NCI-H128 (cell line): ENCODE results near the gene STK16.
A peak's percentile ranks its signal among the peaks of the same experiment; 100 is the strongest.
"Not testable (repeated sequence)": the region's sequence is repeated elsewhere in the genome, so short reads cannot be mapped to it uniquely, and the experiment has no call there.

ENCODE experiments used
- DNase-seq: peaks from one replicate; lab custom pipeline; 2025; ENCODE audit not compliant: unreplicated experiment; lab: John Stamatoyannopoulos, UW

The STK16 gene

DNA sequence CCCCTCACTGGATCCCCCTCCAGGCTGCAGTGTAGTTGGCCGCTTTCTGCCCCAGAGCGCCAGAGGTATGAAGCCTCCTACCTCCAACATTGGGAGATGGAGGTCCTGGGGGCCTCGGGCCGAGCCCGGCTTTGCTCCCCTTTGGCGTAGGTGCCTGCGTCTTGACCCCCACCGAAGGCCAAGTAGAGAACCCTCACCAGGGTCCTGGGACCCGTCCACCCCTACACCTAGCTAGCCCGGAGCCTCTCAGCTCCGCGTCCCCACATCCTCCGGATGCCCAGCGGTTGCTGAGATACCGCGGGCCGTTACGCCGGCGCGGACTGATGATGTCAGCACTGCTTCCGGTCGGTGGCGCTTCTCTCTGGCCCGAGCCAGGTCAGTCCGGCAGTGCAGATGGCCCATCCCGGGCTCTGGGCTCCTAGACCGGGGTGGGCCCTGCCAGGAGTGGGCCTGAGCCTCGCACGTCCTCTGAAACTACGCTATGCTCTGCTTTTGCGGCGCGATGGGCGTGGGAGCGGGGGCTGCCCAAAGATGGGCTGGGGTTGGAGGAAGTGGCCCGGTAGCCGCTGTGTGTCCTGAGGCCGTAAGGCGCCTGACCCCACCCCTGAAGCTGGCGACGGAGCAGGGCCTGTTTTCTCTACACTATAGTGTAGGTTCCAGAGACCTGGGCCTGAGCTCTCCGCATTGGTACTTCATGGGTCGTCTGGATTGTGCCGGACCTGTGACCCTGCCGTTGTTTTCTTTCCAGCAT lies at the start of gene STK16, which contains the start of gene GLB1L:
STK16 (plus strand) TSS at position 332 of the 751 bp plus-strand sequence. CDS start 521 bp downstream, outside the sequence.
GLB1L (minus strand) TSS at position 297 of the 751 bp plus-strand sequence. CDS start 1,871 bp downstream, outside the sequence.
- peak; percentile 43 for DNase-seq

GRCh38 chr2:219197388-219197787 lies 47.9 kb upstream of the STK16 start:
- no peak for DNase-seq

DNA sequence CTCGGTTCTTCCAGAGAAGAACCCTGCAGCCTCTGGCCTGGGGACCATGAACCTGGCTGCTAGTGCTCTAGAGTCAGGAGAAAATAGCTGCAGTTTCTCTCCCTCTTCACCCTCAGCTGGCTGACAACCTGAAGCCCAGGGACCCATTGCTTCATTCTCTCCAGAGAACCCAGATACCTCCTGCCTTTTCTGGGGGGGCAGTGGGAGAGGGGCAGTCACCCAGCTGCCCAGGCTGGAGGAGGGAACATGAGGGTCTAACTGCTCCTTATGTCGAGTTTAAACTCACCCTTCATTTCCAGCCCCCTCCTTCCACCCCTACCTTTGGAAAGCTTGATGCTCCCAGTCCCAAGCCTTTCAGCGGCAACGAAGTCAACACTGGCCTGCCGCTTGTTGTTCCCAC lies 46.3 kb upstream of the STK16 start:
- DNase-seq: no peak

GRCh38 chr2:219199470-219200211 lies 45.6 kb upstream of the STK16 start:
- DNase-seq: no peak

DNA sequence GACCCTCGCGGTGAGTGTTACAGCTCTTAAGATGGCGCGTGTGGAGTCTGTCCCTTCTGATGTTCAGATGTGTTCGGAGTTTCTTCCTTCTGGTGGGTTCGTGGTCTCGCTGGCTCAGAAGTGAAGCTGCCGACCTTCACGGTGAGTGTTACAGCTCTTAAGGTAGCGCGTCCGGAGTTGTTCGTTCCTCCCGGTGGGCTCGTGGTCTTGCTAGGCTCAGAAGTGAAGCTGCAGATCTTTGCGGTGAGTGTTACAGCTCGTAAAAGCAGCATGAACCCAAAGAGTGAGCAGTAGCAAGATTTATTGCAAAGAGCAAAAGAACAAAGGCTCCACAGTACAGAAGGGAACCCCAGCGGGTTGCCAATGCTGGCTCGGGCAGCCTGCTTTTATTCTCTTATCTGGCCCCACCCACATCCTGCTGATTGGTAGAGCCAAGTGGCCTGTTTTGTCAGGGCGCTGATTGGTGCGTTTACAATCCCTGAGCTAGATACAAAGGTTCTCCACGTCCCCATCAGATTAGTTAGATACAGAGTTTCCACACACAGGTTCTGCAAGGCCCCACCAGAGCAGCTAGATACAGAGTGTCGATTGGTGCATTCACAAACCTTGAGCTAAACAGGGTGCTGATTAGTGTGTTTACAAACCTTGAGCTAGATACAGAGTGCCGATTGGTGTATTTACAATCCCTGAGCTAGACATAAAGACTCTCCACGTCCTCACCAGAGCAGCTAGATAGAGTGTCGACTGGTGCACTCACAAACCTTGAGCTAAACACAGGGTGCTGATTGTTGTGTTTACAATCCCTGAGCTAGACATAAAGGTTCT lies 44.6 kb upstream of the STK16 start:
- not testable (repeated sequence) for DNase-seq

- DNase-seq: not testable (repeated sequence)
Observed at GRCh38 chr2:219201331-219201730, 43.9 kb upstream of the STK16 start.

DNA sequence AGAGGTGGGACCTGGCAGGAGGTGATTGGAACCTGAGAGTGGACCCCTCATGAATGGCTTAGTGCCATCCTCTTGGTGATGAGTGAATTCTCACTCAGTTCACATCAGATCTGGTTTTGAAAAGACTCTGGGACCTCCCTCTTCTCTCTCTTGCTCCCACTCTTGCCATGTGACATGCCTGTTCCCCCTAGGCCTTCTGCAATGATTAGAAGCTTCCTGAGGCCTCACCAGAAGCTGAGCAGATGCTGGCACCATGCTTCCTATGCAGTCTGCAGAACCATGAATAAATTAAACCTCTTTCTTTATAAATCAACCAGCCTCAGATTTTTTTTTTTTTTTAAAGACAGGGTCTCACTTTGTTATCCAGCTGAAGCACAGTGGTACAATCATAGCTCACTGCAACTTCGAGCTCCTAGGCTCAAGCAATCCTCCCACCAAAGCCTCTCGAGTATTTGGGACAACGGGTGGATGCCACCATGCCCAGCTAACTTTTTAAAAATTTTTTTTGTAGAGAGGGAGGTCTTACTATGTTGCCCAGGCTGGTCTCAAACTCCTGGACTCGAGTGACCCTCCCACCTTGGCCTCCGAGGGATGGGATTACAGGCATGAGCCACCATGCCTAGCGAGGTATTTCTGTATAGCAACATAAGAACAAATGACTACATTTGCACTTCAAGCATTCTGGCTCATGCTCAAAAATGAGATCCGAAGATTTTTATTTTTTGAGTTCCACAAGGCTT lies 40.7 kb upstream of the STK16 start:
- DNase-seq: no peak

DNA sequence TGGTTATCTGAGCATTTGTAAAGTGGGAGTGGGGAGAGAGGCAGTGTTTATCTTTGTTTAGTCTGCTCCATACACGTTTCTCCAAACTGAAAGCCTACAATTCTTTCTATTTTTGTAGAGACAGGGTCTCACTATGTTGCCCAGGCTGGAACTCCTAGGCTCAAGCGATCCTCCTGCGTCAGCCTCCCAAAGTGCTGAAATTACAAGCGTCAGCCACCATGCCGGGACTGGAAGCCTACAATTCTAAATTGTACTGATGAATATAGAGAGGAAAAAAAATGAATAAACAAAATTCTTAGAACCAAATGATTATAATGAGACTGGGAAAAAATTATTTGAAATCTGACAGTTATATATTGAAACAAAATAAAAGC lies 40.1 kb upstream of the STK16 start:
- DNase-seq: no peak

GRCh38 chr2:219205981-219206327 lies 39.3 kb upstream of the STK16 start:
- DNase-seq: no peak

DNA sequence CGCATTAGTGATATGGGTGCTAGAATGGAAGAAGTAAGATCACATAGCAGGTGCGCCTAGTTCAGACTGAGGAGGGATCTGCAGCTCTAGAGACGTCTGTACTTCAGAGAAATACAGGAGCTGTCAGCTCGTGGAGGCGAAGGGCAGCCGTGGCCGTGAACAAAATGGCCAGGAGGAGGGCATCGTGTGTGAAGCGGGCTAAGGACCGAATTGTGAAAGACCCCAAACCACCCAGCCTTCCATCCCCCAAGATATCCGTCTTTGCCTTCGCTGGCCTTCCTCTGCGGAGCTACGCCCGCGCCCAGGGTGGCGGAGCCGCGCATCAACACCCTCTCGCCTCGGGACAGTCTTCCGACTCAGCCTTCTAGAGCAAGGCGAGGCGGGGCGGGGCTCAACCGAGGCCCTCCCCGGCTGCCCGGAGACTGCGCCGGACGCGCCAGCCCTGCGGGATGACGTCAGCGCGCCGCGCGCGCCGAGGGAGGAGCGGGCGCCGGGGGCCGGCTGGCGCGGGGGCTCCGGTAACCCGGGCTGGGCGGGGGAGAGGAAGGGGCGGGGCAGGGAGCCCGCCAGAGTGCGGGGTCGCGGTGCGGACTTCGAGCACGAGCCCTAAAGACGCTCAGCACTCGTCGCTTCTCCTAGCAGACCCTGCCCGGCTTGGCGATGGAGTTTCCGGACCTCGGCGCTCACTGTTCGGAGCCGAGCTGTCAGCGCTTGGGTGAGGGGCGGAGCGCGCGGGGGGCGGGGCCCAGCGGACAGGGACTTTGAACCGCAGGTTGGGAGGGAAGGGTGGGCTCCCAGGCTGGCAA lies 38.7 kb upstream of the STK16 start, which contains the start of gene ZFAND2B:
ZFAND2B (plus strand) TSS at position 455 of the 806 bp plus-strand sequence; CDS start at position 661, 206 bp downstream.
- peak; percentile 57 for DNase-seq

- DNase-seq: no peak
Observed at GRCh38 chr2:219207134-219207883, 38.0 kb upstream of the STK16 start.

GRCh38 chr2:219207884-219208740 lies 37.2 kb upstream of the STK16 start:
- no peak for DNase-seq

DNA sequence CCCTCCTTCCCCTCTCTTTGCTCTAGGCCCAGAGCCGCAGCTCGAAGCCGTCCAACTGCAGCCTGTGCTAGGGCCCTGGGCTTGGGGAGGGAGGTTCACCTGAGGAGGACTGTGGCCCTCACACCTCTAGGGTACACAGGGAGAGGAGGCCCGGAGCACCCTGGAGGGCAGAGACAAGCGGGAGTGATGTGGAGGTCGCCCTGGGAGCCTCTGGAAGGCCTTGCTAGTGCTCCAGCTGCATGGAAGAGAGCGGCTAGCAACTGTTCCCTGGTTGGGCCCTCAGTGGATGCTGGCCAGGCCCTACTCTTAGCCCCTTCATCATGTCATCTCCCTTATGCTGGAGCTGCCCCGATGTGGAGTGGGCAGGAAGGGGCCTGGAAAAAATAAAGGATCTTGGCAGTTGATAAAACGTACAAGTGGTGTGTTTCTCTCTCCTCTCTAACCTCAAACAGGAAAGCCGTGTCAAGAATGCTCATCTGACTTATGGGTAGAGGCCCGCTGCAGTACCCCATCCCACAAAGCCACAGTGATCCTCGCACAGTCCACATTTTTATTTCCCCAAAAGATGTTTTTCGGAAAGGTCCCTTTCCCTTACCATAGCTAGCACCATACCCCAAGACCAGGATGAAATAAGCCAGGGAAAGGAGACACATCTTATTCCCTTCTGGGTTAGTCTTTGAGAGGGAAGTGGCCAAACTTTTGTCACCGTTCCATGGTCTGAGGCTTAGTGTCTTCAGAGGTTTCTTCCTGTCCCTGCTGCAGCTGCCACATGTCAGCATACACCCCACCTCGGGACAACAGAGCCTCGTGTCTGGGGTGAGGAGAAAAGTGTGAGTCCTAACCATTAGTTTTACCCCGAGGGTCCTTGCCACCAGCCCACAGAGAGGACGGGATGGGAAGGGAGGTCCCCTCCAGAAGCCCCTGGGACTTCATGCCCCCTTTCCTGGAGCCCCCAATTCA lies 35.8 kb upstream of the STK16 start:
- no peak for DNase-seq

GRCh38 chr2:219210196-219210885 lies 34.9 kb upstream of the STK16 start:
- DNase-seq: no peak

GRCh38 chr2:219210886-219211362 lies 34.4 kb upstream of the STK16 start:
- DNase-seq: no peak

GRCh38 chr2:219213026-219213415 lies 32.3 kb upstream of the STK16 start:
- DNase-seq: no peak
